Measurements from ENCODE around the gene TSHZ3.

Gene TSHZ3

GRCh38 chr19:31283701-31284100 is 65.5 kb downstream of the TSHZ3 start:
- DNase-seq (ENCODE audit: low spot score): no peak

GRCh38 chr19:31282346-31282745 is 66.9 kb downstream of the TSHZ3 start:
- DNase-seq (ENCODE audit: low spot score): no peak

- DNase-seq (ENCODE audit: low spot score): no peak
Observed at GRCh38 chr19:31280287-31281006, 68.8 kb downstream of the TSHZ3 start.

- DNase-seq (ENCODE audit: low spot score): no peak
Observed at GRCh38 chr19:31279436-31279765, 69.8 kb downstream of the TSHZ3 start.

GRCh38 chr19:31278555-31279435 is 70.4 kb downstream of the TSHZ3 start:
- DNase-seq (ENCODE audit: low spot score): no peak

GRCh38 chr19:31277516-31277915 is 71.7 kb downstream of the TSHZ3 start:
- no peak for DNase-seq (ENCODE audit: low spot score)

- no peak for DNase-seq (ENCODE audit: low spot score)
Observed at GRCh38 chr19:31276831-31277230, 72.4 kb downstream of the TSHZ3 start.

GRCh38 chr19:31275068-31275334 is 74.2 kb downstream of the TSHZ3 start:
- no peak for DNase-seq (ENCODE audit: low spot score)

- no peak for DNase-seq (ENCODE audit: low spot score)
Observed at GRCh38 chr19:31274251-31275067, 74.8 kb downstream of the TSHZ3 start.

GRCh38 chr19:31272583-31273106 is 76.6 kb downstream of the TSHZ3 start:
- DNase-seq (ENCODE audit: low spot score): no peak

GRCh38 chr19:31271306-31271911 is 77.8 kb downstream of the TSHZ3 start:
- DNase-seq (ENCODE audit: low spot score): no peak

GRCh38 chr19:31270897-31271296 is 78.3 kb downstream of the TSHZ3 start:
- DNase-seq (ENCODE audit: low spot score): no peak

GRCh38 chr19:31269425-31270127 is 79.7 kb downstream of the TSHZ3 start:
- no peak for DNase-seq (ENCODE audit: low spot score)

GRCh38 chr19:31268751-31269383 is 80.4 kb downstream of the TSHZ3 start:
- no peak for DNase-seq (ENCODE audit: low spot score)

GRCh38 chr19:31266731-31267130 is 82.5 kb downstream of the TSHZ3 start:
- no peak for DNase-seq (ENCODE audit: low spot score)

- no peak for DNase-seq (ENCODE audit: low spot score)
Observed at GRCh38 chr19:31266196-31266595, 83.0 kb downstream of the TSHZ3 start.

GRCh38 chr19:31264041-31264778 is 85.0 kb downstream of the TSHZ3 start:
- DNase-seq (ENCODE audit: low spot score): no peak

GRCh38 chr19:31263328-31263727 is 85.9 kb downstream of the TSHZ3 start:
- DNase-seq (ENCODE audit: low spot score): no peak

GRCh38 chr19:31262725-31263191 is 86.5 kb downstream of the TSHZ3 start:
- DNase-seq (ENCODE audit: low spot score): no peak

GRCh38 chr19:31261603-31262212 is 87.5 kb downstream of the TSHZ3 start:
- no peak for DNase-seq (ENCODE audit: low spot score)
